GM19351 (cell line): Measurements from ENCODE around the gene TSPAN6.

Experiments
- ATAC-seq: cut with Tn5 transposase; IDR thresholded peaks from one replicate; pipeline ENCODE4 v1.9.1; 2021; ENCODE audit warnings: mild to moderate bottlenecking, moderate library complexity; ENCODE audit not compliant: unreplicated experiment

TSPAN6 gene, protein sequence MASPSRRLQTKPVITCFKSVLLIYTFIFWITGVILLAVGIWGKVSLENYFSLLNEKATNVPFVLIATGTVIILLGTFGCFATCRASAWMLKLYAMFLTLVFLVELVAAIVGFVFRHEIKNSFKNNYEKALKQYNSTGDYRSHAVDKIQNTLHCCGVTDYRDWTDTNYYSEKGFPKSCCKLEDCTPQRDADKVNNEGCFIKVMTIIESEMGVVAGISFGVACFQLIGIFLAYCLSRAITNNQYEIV

DNA sequence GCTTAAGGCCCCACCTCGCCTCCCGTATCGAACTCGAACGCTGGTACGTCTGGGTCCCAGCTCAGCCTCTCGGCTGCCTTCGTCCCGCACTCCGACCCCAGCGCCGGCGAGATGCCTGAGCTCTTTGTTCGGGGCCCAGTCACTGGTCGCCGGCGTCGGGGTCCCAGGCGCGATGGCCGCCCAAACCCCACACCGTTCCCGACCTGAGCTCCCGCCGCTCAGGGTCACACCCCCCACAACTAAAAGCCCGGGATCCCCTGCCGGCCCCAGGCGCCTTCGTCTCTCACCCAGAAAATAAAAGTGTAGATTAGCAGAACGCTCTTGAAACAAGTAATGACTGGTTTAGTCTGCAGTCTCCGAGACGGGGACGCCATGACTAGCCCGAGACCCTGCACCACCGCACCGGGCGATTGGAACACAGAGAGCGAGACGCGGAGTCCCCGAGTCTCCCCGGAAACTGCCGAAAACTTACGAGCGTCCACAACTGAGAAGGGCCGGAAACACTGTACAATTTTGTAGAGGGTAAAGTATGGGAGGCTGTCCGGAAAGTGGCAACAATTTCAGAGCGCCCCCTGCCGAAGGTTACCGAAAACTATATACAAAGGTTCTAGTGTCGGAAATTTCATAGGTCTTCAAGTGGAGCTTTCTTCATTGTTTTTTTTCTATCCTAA, at the start of gene TSPAN6:
Gene TSPAN6 (minus strand): TSS at position 486 of the 671 bp plus-strand sequence. CDS start 112 bp downstream, at position 374.
- ATAC-seq, result peak; percentile 95

DNA sequence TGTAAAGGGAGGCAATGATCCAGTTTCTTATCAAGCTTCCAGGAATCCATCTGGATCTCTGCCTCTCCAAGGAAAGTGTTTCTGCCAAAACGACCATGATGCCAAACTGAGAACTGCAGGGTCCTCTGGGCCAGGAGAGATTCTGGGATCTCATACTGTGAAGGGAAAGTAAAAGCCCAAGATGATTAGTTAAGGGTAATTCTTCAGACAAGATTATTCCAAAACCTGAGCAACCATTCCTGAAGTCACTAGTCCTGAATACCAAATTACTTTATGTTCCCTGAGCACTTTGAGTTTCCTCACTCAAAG, 49.3 kb upstream of the TSPAN6 start:
- ATAC-seq, result no peak

DNA sequence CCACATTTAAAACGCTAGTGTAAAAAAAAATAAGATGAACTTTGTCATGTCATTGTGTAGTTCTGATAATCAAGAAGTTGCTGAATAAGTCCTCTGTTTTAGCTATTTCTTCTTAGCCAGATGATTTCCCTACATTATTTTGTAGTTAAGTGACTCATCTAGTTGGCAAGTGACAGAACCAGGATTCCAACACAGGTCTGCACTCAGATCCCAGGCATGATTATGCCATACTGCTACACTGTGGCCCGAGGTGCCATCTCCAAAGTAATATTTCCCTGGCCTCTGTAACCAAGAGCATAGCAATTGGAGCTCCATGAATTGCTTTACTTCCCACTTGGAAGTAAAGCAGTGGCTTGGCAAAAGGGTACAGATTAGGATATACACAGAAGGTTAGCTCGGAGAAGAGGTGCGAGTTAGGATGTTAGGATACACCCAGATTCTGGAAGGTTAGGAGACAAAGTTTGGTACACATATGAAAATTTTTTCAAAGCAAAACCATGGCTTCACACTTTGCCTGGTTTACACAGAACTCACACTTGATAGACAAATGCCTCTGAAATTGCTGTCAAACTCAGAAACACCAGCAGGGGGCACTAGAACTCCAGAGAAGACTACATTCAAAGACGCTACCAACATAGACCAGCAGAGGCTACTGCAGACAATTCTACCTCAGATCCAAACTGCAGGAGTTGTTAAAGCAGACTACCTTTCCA, 48.8 kb upstream of the TSPAN6 start:
- peak; percentile 77 for ATAC-seq

DNA sequence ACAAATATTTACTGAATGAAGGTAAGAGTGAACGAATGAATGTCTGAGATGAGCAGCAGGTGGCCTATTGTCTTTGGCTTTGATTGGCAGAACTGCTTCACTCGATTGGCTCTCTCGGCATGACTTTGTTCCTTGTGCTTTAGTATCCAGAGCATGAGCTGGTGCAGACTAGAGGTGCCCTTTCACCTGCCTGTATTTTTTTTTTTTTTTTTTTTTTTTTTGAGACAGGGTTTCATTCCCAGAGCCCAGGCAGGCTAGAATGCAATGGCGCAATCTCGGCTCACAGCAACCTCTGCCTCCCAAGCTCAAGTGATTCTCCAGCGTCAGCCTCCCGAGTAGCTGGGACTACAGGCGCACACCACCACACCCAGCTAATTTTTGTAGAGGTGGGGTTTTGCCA, 46.3 kb upstream of the TSPAN6 start:
- ATAC-seq, result no peak

DNA sequence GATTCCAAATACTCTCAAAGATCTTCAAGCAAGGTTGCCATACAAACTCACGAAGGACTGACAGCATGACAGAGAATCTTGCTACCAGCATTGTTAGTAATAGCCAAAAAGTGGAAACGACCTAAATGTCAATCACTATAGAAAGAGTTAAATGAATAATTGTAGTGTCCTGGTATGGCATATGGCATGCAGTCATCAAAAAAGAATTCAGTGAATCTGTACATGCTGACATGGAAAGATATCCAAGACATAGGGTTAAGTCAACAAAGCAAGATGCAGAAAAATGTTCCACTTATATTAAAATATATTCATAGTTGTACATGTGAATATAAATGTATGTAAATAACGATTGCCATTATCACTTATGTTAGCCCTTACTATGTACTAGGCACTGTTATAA, 45.0 kb upstream of the TSPAN6 start:
- ATAC-seq, result no peak

DNA sequence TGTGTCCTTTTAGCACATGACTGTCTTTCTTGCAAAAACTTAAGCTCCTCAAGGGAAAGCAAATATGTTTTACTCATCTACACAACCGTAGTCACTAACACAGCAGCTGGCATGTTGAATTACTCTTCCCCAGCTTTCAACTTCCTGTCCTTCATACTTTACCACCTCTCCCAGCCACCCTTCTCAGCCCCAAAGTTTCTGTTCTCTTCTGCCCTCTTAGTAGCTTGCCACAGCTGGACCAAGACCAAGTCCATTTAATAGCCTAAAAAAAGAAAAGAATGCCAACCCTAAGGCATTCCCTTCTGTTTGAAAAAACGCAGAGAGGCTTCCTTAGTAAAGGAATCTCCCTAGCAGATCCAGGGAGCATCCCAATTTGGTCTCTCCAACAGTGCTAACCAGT, 44.1 kb upstream of the TSPAN6 start:
- ATAC-seq, result no peak

DNA sequence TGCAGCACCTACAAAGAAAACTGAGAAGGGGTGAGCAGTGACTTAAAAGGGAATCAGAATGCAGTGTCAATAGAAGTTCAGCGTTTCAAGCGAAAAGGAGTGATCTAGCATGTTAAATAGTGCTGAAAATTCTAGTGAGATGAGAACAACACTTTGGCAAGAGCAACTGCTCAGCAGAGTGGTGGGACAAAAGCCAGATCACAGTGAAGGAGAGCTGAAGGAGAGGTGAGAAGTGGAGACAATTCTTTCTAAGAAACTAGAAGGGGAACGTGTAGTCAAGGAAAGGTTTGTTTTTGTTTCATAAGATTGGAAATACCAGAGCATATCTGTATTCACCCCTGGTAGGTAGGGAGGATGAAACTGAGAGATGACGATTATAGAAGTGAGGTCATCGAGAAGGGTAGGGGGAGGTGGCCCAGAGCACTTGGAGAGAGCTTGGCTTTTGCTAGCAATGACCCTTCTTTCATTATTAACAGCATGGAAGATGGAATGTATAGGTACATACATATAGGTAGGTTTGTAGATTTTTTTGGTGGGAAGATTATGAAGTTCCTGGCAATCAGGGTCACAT, 41.1 kb upstream of the TSPAN6 start:
- ATAC-seq, result no peak

DNA sequence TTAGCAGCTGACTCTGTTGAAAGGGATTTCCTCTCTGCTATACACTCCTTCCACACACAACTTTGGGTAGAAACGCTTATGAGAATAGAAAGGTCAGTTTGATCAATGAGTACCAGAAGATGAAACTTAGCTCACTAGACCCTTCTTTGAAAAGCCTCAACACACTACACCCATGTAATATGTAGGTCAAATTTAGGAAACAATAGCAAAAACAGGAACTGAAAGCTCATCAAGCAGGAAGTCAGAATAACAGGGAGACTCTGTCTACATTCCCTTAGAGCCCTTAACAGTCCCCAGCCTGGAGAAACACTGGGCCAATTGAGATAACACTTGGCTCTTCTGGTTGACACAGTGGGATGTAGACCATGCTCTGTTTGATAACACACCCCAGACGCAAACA, 38.1 kb upstream of the TSPAN6 start:
- peak; percentile 54 for ATAC-seq

DNA sequence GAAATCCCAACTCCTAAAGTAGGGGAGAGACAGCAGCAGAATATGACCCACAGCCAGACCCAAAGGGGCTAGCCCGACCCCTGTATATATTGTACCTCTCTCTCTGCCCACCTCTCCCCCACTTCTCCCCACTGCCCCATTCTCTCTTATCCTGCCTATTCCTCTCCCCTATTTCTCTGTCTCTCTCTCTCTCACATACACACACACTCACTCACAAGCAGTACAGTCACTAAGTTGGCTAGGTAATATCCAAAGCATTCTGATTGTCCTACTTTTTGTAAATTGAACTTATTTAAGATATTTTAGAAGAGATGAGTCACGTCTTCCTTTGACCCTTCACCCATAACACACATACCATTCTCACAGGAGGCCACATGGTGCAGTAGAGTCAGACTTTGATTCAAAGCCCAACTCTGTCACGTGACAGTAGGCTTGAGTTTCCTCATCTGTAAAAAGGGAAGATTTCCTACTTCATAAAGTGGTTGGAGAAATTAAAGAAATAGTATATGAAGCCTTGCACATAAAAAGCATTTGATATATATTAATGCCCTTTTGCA, 36.9 kb upstream of the TSPAN6 start:
- no peak for ATAC-seq

DNA sequence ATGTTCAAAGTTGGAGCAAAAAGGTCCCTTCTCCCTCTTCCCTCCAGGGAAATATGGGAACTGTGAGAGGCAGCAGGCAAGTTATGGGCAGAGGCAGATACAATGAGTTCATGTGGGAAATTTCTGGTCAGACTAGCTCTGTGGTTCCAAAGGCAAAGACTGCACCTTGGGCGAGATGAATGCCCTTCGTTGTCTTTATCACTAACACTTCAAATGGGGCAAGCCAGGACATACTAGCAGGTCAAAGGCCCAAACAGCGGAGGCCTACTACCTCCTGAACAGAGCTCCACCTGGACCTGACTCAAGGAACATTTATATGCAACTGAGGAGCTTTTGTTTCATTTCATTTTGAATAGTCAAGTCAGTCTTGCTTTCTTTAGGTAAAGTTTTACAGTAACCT, 36.4 kb upstream of the TSPAN6 start:
- ATAC-seq, result no peak

DNA sequence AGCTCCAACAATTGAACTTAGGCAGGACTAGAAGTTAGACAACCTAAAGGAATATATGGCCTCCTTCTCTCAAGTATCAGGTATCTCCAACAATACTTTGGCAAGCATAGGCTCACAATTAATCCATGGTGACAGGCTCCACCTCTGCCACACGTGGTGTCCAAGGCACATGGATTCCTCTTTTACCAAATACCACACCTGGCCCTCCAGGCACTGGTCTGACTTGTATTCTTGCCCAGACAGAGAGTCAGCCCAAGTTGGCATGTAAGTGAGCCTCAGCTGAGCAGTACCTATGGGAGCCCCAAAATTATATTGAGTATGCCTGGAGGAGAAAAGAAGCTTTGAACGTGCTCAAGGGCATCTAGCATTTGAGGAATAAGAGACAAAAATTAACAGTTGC, 27.0 kb upstream of the TSPAN6 start:
- ATAC-seq, result no peak

DNA sequence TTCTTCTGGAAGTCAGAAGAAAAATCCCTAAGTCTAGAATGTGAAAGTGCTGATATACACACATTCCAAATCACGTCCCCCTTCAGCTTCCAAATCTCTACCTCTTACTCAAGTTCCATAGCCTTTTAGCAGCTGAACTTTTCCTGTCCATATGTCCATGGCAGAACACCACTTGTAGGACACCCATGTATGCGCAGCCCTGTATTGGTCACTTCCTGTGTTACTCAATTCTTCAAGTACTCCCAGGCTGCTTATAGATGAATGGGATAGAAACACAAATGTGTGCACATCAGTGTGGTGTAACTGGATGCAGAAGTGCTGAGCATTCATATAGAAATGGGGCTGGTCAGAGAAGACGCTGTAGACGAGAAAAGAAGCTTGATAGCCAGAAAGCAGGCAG, 26.2 kb upstream of the TSPAN6 start:
- no peak for ATAC-seq

DNA sequence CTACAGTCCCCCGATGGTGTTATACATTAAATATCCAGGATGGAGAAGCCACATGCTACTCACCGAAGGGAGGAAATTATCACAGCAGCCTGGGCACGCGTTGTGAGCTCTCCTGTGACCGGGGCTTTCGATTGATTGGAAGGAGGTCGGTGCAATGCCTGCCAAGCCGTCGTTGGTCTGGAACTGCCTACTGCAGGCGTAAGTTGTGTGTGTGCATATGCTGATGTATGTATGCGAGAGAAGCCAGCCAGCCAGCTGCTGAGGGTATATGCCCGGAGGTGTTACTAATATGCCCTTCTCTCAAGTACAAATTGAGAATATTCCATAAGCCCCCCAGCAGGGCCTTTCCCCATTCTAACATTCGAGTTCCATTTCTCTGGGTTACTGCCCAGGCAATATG, 25.6 kb upstream of the TSPAN6 start:
- no peak for ATAC-seq

DNA sequence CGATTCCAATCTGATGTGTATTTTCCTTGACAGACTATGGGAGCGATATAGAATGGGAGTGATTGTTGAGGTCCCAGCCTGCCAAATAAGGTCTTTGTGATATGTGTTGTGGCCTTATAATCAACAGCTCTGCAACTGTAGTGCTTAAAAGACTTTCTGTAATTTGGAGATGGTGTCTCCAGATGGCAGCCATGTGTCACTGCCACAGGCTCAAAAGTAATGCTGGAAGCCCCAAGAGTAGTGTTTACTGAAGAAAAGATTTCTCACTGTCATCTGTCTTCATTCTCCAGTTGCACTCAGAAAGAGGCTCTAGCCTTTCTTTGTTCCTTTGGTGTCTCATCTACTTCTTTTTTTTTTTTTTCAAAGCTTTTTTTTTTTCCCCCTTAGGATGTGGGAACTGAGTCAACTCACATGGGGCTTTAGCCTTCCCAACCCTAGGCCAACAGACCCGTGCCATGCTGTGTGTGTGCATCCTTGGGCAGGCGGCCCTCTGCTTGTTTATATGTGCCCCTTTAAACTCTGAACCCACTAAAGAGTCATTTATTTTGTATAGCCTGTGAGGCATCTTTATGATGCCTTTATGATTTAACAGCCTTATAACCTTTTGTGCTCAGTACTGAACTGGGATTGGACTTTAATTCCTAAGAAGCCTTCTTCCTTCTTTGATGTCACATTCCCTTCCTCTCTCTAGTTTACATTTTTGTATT, 23.0 kb upstream of the TSPAN6 start:
- no peak for ATAC-seq

DNA sequence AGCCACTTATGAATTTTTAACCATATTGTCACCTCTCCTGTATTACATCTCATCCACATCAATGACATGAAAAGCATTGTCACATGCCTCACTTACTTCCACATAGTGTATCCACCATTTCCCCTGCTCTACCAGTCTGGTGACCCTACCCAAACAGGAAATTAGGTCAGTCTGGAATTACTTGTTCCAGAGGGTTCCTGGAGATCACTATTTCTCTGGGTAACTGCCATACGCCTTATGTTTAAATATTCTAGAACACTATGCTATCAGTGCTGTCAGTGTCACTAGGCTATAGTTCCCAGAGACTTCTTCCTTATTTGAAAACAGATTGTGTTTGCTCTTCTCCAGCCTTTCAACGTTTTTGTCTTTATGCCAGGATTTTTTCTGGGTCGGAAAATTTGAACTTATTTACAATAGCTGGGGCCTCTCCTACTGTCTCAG, 22.4 kb upstream of the TSPAN6 start:
- no peak for ATAC-seq

DNA sequence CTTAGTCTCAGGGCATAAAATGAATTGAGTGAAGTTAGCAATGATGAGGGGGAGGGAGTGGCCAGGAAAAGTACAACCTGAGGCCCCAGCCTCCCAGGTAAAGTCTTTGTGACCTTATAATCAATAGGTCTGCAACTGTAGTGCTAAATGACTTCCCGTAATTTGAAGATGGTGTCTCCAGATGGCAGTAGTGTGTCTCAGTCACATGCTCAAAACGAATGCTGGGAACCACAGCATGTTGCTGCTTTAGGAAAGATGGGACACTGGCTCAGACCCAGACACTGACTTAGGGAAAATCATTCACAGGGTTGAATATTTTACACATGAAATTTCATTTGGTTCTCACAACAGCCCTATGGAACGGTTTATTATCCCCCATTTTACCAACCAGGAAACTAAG, 17.7 kb upstream of the TSPAN6 start:
- ATAC-seq, result no peak

DNA sequence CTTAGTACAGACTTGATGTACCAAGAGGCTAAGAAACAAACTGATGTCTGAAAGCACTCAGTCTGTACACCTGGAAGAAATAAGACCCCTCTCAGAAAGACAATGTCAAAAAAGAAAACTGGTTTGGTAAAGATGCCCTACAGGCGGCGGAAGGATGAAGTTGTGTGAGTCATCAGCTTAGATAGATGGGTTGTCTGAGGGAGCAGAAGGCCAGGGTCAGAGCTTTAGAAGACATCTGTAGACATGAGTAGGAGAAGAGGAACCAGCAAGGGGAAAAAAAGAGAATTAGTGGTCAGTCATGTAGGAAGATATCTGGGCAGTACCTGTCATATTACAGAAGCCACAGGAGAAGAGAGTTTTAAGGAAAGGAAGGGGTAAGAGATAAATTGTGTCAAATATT, 15.7 kb upstream of the TSPAN6 start:
- no peak for ATAC-seq

DNA sequence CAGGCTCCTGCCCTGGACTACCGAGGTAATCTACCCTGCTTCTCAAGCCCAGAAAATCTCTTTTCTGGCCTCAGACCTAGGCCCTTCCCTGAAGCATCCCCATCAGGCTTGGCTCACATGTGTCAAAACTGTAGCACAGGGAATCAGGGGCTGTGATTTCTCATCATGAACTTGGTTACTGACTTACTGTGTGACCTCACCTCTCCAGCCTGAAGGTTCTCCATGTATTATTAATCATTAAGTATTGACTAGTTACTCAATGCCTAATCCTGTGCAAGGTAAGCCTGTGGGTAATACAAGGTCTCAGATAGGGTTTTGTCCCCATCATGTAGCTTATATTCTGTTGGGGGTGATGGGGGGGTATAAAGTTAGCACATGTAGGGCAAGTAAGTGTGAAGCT, 14.2 kb upstream of the TSPAN6 start:
- no peak for ATAC-seq

DNA sequence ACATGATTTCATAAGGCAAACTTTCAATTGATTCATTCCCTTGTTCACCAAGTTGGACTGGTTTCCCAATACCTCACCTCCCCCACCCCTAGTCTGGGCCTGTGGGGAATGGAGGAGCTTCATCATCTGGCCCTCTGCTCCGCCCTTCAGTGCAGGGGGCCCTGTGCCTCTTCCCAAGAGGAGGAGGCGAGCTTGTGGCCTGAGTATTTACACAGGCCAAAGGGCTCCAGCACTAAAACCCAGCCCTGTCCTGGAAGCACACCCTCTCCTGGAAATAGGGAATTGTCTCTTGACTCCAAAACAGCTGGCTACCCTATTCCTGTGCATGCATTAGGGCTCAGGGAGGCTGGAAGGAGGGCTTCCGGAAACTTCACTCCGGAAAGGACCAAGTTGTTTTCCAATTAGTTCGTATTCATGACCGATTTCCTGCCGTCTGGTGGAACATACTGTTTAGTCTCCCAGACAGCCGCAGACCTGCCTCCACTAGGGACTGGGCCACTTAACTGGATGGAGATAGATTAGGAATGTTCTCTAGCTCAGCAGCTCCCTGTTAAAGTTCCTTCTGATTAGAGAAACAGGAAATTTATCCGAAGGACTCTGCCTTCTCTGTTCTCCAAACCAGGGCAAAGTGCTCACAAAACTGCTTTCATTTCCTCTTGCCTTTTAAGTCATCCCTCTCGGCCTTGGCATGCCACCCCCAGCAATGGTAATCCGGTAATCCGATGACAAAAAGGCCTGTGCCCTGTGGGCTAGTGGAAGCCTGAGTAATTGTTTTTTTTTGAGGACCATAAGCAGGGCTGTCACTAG, 13.1 kb upstream of the TSPAN6 start:
- no peak for ATAC-seq
